Activated naive CD8-positive, alpha-beta T cell (primary cell): ENCODE results near the gene PCDHGC5.

ENCODE experiments used
- H3K27ac Mint-ChIP-seq: one replicate; pipeline ENCODE4 v1.8.0; 2021; ENCODE audit warnings: mixed read lengths
- H3K27me3 Mint-ChIP-seq: one replicate; pipeline ENCODE4 v1.8.0; 2021; ENCODE audit warnings: mixed read lengths
- H3K36me3 Mint-ChIP-seq: one replicate; pipeline ENCODE4 v1.8.0; 2021; ENCODE audit warnings: mixed read lengths
- H3K4me1 Mint-ChIP-seq: one replicate; pipeline ENCODE4 v1.8.0; 2021; ENCODE audit warnings: low read depth, mixed read lengths
- H3K4me3 Mint-ChIP-seq: one replicate; pipeline ENCODE4 v1.8.0; 2021; ENCODE audit warnings: mild to moderate bottlenecking, mixed read lengths
- H3K9me3 Mint-ChIP-seq: one replicate; pipeline ENCODE4 v1.8.0; 2021; ENCODE audit warnings: low read depth, mixed read lengths

The PCDHGC5 gene

GRCh38 chr5:141514330-141515133, 25.7 kb downstream of the PCDHGC5 start:
- H3K27me3 Mint-ChIP-seq: no peaks in the 10 kb centered on the region
- H3K4me1 Mint-ChIP-seq: peaks cover 26% of the 10 kb centered on the region

DNA sequence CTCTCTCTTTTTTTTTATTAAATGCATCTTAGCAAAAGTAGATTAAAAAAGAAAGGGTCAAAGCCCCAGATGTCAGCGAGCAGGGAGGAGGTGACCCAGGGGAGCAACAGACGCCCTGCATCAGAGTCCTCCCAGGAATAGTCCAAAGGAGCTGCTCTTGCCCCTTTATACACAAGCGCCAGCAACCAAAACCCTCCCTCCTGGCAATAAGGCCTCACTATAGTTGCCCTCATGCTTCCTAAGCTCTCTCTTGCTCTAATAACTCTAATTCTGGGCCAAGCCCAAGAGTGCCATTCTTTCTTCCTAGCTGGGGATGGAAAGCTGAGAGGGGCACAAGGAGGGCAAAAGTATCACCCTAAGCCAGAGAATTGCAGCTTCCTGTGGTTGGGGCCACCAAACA, 26.3 kb downstream of the PCDHGC5 start:
- Mint-ChIP-seq H3K9me3 (no peaks in the 10 kb centered on the region), H3K4me3 (peak overlapping the region; percentile 43), H3K36me3 (peaks cover 2% of the 10 kb centered on the region), H3K4me1 (peaks cover 29% of the 10 kb centered on the region), H3K27ac (peak overlapping the region; percentile 41), H3K27me3 (no peaks in the 10 kb centered on the region)

More at GRCh38 chr5:141514330-141515133, 25.7 kb downstream of the PCDHGC5 start:
- Mint-ChIP-seq H3K27ac (peak overlapping the region; percentile 16), H3K9me3 (no peaks in the 10 kb centered on the region), H3K36me3 (peaks cover 2% of the 10 kb centered on the region), H3K4me3 (peak overlapping the region; percentile 90)

DNA sequence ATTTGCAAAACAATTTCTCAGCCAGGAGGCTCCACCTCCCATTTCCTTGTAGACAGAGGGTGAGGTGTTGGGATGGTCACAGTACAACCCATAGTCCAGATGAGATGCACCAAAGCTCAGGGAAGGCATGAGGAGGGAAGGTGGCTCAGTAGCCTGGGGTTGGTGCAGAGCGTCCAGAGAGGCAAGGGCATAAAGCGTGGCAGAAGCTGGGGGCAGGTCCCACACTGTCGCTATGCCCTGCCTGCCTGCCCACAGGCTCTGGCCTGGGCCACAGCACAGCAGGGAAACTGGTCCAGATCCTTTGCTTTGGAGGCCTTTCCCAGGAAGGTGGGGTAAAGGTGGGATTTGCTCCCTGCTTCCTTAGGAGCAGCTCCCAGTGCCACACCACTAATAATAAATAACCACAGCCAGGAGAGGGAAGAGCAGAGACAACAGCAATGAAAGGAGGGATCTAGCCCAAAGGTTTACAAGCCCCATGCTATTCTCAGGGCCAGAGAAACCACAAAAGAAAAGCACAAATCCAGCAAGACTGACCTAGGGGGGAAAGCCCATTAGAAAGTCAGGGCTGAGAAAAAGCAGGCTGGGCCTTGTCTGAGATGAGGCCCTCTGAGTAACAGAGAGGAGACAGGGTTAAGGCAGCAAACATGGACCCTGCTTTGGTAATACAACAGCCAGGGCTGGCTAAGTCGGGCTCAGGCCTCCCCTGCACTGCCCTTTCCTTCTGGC, 27.2 kb downstream of the PCDHGC5 start:
- peaks cover 32% of the 10 kb centered on the region for H3K4me1 Mint-ChIP-seq
- no peaks in the 10 kb centered on the region for H3K9me3 Mint-ChIP-seq
- no peak overlapping the region for H3K27ac Mint-ChIP-seq
- peaks cover 2% of the 10 kb centered on the region for H3K36me3 Mint-ChIP-seq
- no peaks in the 10 kb centered on the region for H3K27me3 Mint-ChIP-seq
- H3K4me3 Mint-ChIP-seq: no peak overlapping the region

DNA sequence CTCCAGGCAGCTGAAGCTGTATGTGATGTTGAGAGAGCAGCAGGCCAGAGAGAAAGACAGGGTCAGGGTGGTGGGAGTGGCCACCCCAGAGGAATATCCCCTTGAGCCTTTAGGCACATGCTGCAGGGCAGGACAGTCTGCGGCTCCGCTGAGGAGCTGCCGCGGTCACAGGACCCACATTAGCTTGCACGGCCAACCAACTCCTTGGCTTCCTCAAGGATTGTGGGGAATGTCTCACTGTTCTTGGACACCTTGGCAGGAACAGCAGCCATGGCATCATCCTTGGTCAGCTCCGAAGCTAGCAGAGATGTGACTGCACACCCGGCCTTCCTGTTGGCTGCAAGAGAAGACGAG, 27.8 kb downstream of the PCDHGC5 start:
- peak overlapping the region; percentile 28 for H3K27ac Mint-ChIP-seq

GRCh38 chr5:141517312-141517711, 28.4 kb downstream of the PCDHGC5 start:
- H3K27me3 Mint-ChIP-seq: no peaks in the 10 kb centered on the region
- peaks cover 41% of the 10 kb centered on the region for H3K4me1 Mint-ChIP-seq
- H3K4me3 Mint-ChIP-seq: no peak overlapping the region
- H3K27ac Mint-ChIP-seq: no peak overlapping the region
- peaks cover 5% of the 10 kb centered on the region for H3K36me3 Mint-ChIP-seq
- H3K9me3 Mint-ChIP-seq: no peaks in the 10 kb centered on the region

More for the DNA sequence above, 27.8 kb downstream of the PCDHGC5 start:
- no peak overlapping the region for H3K4me3 Mint-ChIP-seq
- H3K27me3 Mint-ChIP-seq: no peaks in the 10 kb centered on the region
- H3K36me3 Mint-ChIP-seq: peaks cover 5% of the 10 kb centered on the region
- H3K4me1 Mint-ChIP-seq: peaks cover 37% of the 10 kb centered on the region
- no peaks in the 10 kb centered on the region for H3K9me3 Mint-ChIP-seq

GRCh38 chr5:141517880-141518617, 29.2 kb downstream of the PCDHGC5 start:
- Mint-ChIP-seq H3K27me3 (no peaks in the 10 kb centered on the region), H3K4me3 (no peak overlapping the region), H3K36me3 (peaks cover 5% of the 10 kb centered on the region), H3K9me3 (no peaks in the 10 kb centered on the region), H3K27ac (no peak overlapping the region), H3K4me1 (peaks cover 38% of the 10 kb centered on the region)

DNA sequence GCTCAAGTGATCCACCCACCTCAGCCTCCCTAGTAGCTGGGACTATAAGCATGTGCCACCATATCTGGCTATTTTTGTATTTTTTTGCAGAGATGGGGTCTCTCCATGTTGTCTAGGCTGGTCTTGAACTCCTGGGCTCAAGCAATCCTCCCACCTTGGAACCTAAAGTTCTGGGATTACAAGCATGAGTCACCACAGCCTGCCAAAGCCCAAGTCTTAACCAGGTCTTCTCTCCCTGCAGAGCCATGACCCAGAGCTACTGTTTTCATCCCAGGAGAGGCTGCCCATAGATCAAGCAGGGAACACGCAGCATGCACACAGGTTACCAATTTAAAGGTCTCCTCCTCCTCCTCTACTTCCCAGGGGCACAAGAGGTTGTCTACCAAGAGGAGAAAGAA, 29.7 kb downstream of the PCDHGC5 start:
- no peak overlapping the region for H3K4me3 Mint-ChIP-seq
- H3K27me3 Mint-ChIP-seq: no peaks in the 10 kb centered on the region
- H3K4me1 Mint-ChIP-seq: peaks cover 35% of the 10 kb centered on the region
- no peak overlapping the region for H3K27ac Mint-ChIP-seq
- no peaks in the 10 kb centered on the region for H3K9me3 Mint-ChIP-seq
- H3K36me3 Mint-ChIP-seq: peaks cover 5% of the 10 kb centered on the region

- no peaks in the 10 kb centered on the region for H3K9me3 Mint-ChIP-seq
- no peaks in the 10 kb centered on the region for H3K27me3 Mint-ChIP-seq
- H3K4me3 Mint-ChIP-seq: no peak overlapping the region
- H3K4me1 Mint-ChIP-seq: peaks cover 27% of the 10 kb centered on the region
- H3K36me3 Mint-ChIP-seq: peaks cover 9% of the 10 kb centered on the region
- H3K27ac Mint-ChIP-seq: peak overlapping the region; percentile 46
Observed at GRCh38 chr5:141519605-141520565, 31.0 kb downstream of the PCDHGC5 start.

DNA sequence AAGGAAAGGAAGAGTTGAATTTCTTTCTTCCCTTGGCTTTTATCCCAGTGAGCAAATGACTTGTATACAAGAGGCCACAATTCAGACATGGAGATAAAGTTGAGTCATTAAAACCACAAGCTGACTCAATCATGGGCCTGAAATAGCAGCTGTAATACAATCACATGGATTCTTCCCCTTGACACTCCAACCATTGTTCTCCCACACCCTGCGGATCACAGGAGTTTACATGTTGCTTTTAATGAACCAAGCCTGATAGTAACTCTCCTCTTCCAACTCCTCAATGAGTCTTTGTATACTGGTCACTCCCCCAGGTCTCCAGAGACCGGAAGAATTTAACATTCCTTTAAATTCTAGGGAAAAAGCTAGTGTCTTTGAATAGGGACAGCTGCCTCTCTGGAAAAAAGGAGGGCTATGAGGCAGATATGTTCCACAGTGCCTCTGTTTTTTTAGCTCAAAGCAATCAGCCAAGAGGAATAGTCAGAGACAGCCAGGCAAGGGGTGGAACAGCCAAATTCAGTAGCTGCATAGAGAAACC, 32.4 kb downstream of the PCDHGC5 start:
- Mint-ChIP-seq H3K4me1 (peaks cover 33% of the 10 kb centered on the region), H3K36me3 (peaks cover 9% of the 10 kb centered on the region), H3K27ac (peak overlapping the region; percentile 36), H3K9me3 (no peaks in the 10 kb centered on the region), H3K27me3 (no peaks in the 10 kb centered on the region), H3K4me3 (no peak overlapping the region)

DNA sequence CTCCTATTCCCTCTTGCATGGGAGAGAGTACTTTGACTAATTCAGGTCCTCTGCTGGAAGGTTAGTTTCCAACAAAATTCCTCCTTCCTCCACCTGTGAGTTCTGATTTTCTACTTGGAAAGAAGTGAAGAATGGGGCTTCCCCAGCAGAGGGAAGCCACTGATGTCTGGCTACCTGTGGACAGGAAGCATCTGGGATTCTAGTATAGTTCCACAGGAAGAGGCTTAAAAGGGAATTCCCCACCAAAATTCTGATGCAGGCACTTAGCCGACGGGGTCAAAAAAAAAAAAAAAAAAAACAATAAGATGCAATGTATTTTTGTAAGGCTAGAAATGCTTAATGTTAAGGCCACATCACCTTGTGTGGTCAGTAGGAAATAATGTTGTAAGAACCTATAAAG, 33.4 kb downstream of the PCDHGC5 start:
- peaks cover 7% of the 10 kb centered on the region for H3K36me3 Mint-ChIP-seq
- H3K27ac Mint-ChIP-seq: peak overlapping the region; percentile 16
- no peaks in the 10 kb centered on the region for H3K9me3 Mint-ChIP-seq
- no peak overlapping the region for H3K4me3 Mint-ChIP-seq
- H3K4me1 Mint-ChIP-seq: peaks cover 33% of the 10 kb centered on the region
- H3K27me3 Mint-ChIP-seq: no peaks in the 10 kb centered on the region

DNA sequence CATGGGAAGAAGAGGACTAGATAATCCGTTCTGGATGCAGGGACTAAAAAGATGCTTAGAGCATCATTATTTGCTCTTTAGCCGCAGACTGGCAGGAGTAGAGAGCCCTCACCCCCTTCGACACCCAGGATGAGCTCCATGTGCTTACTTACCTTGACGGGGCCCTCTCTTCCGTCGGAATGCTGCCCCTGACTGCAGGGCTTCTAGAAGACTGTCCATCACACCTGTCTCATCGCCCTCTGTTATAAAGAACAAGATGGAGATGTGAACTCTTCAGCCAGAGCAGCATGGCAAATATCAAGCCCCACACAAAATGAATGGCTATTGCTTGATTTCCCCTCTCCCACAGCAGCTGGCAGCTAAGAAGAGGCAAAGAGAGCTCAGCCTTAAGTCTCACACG, 35.1 kb downstream of the PCDHGC5 start:
- H3K9me3 Mint-ChIP-seq: no peaks in the 10 kb centered on the region
- H3K4me1 Mint-ChIP-seq: peaks cover 33% of the 10 kb centered on the region
- no peak overlapping the region for H3K27ac Mint-ChIP-seq
- H3K27me3 Mint-ChIP-seq: no peaks in the 10 kb centered on the region
- H3K36me3 Mint-ChIP-seq: peaks cover 7% of the 10 kb centered on the region
- no peak overlapping the region for H3K4me3 Mint-ChIP-seq

DNA sequence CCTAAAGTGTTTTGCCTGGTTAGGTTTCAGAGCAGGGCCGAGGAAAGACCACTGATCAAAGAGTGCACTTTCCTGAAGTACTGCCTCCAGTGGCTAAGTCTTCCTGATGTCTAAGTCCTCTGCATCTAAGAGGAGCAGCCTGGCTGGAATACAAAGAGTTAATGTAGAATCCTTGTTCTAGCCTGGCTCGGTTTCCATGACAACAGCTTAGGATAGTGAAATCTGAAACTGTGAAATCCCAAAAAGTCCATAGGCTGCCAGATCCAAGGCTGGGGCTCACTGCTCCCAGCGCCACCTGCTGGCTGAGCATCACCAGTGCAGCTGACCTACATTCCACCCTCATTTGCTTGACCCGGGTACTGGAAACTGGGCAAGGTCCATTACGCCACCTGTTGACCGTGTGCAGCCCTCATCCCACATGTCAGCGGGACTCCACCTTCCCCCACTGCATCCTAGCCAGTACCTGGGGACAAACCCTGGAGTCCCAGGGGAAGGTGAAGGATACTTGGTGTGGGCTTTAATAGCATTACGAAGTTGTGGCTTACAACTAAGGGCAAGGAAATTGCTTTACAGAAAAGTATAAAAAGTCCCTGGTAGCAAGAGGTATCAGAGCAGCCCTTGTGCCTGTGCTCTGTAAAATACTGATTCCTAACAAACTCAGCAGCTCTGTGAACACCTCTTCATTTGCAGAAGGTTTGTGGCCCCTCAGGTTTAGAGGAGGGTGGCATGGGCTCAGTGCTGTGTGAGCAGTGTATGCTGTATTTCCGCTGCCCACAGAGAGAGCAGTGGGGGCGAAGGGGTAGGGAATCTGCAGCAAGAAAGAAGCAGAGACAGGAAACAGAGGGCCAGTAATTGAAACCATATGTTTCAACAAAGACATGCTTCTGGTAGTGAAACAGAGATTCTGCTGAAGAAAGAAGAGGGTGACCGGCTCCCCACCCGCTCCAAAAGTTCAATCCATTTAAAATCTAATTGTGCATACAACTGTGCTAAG, 36.0 kb downstream of the PCDHGC5 start:
- Mint-ChIP-seq H3K36me3 (peaks cover 7% of the 10 kb centered on the region), H3K4me3 (no peak overlapping the region)

DNA sequence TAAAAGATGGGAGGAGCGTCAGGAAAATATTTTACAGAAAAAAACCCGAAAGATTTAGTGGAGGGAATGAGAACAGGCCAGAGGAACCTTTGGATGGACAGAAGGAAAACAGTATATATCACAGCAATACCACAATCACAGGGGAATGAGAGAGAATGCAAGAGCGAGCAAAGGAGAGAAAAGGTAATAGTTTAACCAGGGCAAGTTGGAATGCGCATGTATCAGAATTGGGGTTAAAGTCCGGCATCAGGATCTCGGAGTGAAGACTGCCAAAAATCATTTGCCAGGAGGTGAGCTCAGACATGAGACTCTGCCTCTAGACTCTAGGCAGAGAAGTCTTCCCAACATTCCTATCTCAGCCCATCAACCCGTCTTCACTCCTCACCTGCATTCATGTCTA, 36.8 kb downstream of the PCDHGC5 start:
- Mint-ChIP-seq H3K4me1 (peaks cover 30% of the 10 kb centered on the region), H3K27me3 (no peaks in the 10 kb centered on the region), H3K4me3 (no peak overlapping the region), H3K27ac (peak overlapping the region; percentile 61), H3K9me3 (no peaks in the 10 kb centered on the region), H3K36me3 (peaks cover 7% of the 10 kb centered on the region)

More for the DNA sequence above, 36.0 kb downstream of the PCDHGC5 start:
- Mint-ChIP-seq H3K4me1 (peaks cover 32% of the 10 kb centered on the region), H3K27ac (peak overlapping the region; percentile 61), H3K27me3 (no peaks in the 10 kb centered on the region), H3K9me3 (no peaks in the 10 kb centered on the region)
